ENCODE data around the gene ILKAP.
A peak's percentile ranks its signal among the peaks of the same experiment; 100 is the strongest.

Gene ILKAP

DNA sequence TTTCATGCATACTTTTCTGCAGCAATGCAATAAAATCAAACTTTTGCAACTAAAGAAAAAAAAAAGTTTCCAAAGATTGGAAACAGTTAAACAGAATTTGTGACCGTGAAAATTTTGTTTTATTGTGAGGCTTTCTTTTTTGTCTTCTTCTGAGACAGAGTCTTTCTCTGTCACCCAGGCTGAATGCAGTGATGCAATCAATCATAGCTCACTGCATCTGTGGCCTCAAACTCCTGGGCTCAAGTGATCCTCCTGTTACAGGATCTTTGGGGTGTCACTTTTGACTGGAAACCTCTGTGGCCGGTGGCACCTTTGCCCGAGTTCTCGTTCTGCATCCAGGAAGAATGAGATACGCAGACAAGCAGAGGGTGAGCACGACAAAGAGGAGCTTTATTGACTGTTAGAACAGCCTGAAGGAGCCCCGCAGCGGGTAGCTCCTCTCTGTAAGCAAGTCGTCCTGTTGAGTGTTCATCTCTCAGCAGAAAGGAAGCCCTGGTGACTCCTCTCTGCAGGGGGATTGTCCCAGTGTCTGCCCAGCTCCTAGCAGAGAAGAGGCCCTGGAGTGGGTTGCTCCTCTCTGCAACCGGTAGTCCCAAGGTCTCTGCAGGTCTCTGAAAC lies 16.9 kb upstream of the ILKAP start:
- H3K27me3 ChIP-seq (replicated peaks), result no peaks in the 10 kb centered on the region
- in situ Hi-C loops (cut with HindIII; ENCODE audit: low pct_ligation_motif_present, low sequenced_read_pairs), result no loop called here
- no peak overlapping the region for H3K4me3 ChIP-seq (ENCODE audit: low read depth, low read length)

DNA sequence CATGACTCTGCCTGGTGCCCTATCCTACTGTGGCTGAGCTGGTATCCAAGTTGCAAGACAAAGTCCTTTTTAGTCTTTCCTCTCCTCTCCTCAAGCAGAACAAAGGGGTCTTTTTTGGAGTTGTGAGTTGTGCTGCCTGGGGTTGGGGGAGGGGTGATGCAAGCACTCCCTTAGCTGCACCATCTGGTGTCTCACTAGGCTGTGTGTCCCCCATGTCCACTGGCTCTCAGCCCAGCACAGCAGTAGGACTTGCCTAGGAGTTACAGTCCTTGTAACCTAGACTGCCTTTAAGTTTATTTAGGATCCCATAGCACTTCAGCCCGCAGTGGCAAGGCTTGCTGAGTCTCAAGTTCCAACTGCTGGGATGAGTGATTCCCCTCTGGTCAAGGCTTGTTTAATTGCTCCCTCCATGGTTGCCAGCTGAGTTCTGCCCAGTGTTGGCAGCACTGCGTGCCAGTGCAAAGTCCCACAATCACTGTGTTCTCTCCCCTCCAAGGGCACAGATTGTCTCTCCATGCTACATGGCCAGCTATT lies 13.2 kb upstream of the ILKAP start:
- in situ Hi-C loops (cut with HindIII; ENCODE audit: low pct_ligation_motif_present, low sequenced_read_pairs), result no loop called here
- Histone ChIP-seq H3K27ac (no peak overlapping the region), H3K36me3 (replicated peaks) (no peaks in the 10 kb centered on the region), H3K27me3 (replicated peaks) (no peaks in the 10 kb centered on the region), H3K4me3 (ENCODE audit: low read depth, low read length) (no peak overlapping the region)
- TF ChIP-seq, protein P1, sequence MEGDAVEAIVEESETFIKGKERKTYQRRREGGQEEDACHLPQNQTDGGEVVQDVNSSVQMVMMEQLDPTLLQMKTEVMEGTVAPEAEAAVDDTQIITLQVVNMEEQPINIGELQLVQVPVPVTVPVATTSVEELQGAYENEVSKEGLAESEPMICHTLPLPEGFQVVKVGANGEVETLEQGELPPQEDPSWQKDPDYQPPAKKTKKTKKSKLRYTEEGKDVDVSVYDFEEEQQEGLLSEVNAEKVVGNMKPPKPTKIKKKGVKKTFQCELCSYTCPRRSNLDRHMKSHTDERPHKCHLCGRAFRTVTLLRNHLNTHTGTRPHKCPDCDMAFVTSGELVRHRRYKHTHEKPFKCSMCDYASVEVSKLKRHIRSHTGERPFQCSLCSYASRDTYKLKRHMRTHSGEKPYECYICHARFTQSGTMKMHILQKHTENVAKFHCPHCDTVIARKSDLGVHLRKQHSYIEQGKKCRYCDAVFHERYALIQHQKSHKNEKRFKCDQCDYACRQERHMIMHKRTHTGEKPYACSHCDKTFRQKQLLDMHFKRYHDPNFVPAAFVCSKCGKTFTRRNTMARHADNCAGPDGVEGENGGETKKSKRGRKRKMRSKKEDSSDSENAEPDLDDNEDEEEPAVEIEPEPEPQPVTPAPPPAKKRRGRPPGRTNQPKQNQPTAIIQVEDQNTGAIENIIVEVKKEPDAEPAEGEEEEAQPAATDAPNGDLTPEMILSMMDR (IDR thresholded peaks at IDR 0.05; ENCODE audit: low read depth, low read length, missing control alignments), result no peak
- no peak for DNase-seq

More for the DNA sequence above, 16.9 kb upstream of the ILKAP start:
- no peak overlapping the region for H3K27ac ChIP-seq
- TF ChIP-seq, protein P1 (IDR thresholded peaks at IDR 0.05; ENCODE audit: low read depth, low read length, missing control alignments), result no peak
- no peak for DNase-seq
- no peaks in the 10 kb centered on the region for H3K36me3 ChIP-seq (replicated peaks)

GRCh38 chr2:238207006-238207405 lies 3.5 kb upstream of the ILKAP start:
- TF ChIP-seq, protein P1 (IDR thresholded peaks at IDR 0.05; ENCODE audit: low read depth, low read length, missing control alignments), result no peak
- H3K27me3 ChIP-seq (replicated peaks), result no peaks in the 10 kb centered on the region
- DNase-seq, result no peak
- in situ Hi-C loops (cut with HindIII; ENCODE audit: low pct_ligation_motif_present, low sequenced_read_pairs), result no loop called here
- H3K27ac ChIP-seq, result no peak overlapping the region
- H3K36me3 ChIP-seq (replicated peaks), result no peaks in the 10 kb centered on the region
- no peak overlapping the region for H3K4me3 ChIP-seq (ENCODE audit: low read depth, low read length)

GRCh38 chr2:238203973-238204683 lies 633 bp upstream of the ILKAP start:
- Histone ChIP-seq H3K27ac (no peak overlapping the region), H3K36me3 (replicated peaks) (no peaks in the 10 kb centered on the region), H3K27me3 (replicated peaks) (no peaks in the 10 kb centered on the region), H3K4me3 (ENCODE audit: low read depth, low read length) (peak overlapping the region; percentile 55)
- in situ Hi-C loops (cut with HindIII; ENCODE audit: low pct_ligation_motif_present, low sequenced_read_pairs), result no loop called here
- no peak for DNase-seq
- TF ChIP-seq, protein P1 (IDR thresholded peaks at IDR 0.05; ENCODE audit: low read depth, low read length, missing control alignments), result no peak

DNA sequence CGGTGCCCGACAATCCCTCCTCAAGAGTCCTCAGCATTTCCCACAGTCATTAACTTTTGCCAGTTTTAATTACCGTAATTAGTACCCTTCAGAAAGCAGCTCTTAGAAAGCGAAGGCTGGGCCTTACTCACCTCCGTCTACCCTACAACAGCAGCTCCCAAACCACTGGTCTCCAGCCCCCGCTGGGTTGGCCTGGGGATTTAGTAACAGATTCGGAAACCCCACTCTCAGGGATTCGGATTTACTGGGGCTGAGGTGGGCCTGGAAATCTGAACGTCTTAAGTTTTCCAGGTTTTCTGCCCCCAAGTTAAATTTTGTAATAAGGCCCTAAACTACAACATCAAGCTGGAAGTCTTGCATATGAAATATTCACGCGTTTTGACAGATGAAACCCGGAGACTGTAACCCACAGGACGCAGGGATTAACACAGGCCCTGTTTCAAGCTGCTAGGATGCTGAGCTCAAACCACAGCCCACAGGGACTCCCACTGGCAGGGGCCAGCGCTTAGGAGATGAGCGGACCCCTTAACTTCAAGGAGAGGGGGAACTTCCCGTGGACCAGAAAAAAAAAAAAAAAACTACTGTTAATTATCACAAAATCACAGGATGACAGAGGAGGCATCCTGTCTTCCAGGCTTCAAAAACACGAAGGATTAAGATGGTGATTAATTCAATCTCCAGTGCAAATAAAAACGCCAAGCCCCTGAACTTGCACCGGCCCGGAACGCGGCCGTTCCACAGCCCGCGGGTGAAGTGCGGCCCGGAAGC lies 985 bp downstream of the ILKAP start:
- DNase-seq, result peak; percentile 2
- in situ Hi-C loops (cut with HindIII; ENCODE audit: low pct_ligation_motif_present, low sequenced_read_pairs), result no loop called here
- TF ChIP-seq, protein P1 (IDR thresholded peaks at IDR 0.05; ENCODE audit: low read depth, low read length, missing control alignments), result no peak
- Histone ChIP-seq H3K27me3 (replicated peaks) (no peaks in the 10 kb centered on the region), H3K4me3 (ENCODE audit: low read depth, low read length) (peak overlapping the region; percentile 70), H3K27ac (peak overlapping the region; percentile 70), H3K36me3 (replicated peaks) (no peaks in the 10 kb centered on the region)

Measured in brain microvascular endothelial cell (primary cell).